Measurements from ENCODE around the gene CCDC88A.
"Not testable (repeated sequence)": the region's sequence is repeated elsewhere in the genome, so short reads cannot be mapped to it uniquely, and the experiment has no call there.

The CCDC88A gene

DNA sequence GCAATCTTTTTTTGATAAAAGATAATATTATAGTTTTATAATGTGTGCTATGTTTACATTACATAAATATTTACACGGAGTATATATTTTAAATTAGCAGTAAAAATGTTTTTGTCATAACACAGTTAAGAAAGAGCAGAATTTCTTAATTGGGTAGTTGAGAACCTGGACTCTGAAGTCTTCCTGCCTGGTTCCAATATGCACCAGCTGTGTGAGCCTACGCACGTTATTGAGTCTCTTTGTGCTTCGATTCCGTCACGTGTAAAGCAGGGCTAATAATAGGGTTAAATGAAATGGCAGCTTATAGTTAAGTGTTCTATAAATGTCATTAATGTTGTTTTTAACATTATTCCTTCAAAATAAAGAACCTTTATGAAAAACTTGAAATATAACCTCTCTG is 1.2 kb upstream of the CCDC88A start:
- no peak for DNase-seq

DNA sequence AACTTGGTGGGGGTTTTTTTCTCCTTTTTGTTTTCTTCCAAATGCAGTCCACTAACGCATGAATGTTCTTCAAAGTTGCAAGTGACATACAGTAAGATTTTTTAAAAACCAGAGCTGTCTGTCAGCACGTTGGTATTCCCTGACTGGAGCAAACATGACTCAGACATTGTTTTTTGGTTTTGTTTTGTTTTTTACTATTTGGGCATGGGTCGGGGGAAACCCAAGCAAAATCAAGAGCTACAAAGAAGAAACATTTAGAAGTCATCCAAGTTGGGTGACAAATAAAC is 726 bp upstream of the CCDC88A start:
- DNase-seq, result no peak

DNA sequence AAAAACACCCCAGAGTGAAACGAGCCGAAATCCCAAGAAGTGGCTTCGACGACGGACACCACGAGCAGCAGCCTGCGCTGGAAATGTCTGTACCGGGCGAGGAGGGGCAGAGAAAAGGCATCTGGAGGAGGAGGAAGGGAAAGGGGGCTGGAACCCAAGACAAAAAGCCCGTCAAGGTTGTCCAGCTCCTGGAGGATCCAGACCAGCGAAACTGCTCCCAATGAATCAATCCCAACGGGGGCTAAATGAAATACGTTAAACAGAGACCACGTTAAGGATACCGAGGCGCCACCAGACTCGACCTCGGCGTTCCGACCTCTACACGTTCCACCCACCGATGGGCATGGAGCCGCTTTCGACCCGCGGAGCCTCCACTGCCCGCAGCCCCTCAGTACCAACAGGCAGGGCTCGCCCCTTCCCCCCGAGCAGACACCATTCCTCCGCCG is 400 bp downstream of the CCDC88A start:
- peak; percentile 67 for DNase-seq

DNA sequence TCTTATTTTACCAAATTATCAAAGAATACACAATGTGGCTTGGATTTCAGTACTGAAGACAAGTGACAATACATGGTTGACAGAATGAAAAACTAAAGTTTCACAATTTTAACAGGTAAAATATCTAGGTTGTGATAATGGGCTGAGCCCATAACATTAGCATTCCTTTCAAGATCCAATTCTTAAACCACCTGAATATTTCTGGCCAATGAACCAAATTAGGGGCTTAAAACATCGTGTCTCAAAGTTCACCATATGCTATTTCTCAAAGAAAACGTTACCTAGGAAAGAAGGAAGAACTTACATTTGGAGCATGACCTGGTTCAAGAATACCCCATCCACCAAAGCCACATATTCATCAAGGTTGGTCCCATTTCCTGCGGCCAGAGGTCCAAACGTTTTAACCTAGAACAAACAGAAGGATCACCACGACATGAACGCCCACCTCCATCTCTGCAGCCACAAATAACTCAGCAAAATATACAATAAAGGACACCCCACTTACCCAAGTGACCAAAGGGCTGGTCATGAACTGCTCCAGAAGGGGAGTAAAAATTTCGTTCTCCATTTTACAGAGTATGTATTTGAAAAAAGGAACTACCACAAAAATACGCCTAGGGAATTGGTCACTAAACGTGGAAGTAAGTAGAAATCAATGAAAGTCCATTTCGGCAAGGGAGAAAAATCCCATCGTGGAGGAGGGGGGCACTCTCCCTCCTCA is 984 bp downstream of the CCDC88A start:
- DNase-seq, result peak; percentile 17

DNA sequence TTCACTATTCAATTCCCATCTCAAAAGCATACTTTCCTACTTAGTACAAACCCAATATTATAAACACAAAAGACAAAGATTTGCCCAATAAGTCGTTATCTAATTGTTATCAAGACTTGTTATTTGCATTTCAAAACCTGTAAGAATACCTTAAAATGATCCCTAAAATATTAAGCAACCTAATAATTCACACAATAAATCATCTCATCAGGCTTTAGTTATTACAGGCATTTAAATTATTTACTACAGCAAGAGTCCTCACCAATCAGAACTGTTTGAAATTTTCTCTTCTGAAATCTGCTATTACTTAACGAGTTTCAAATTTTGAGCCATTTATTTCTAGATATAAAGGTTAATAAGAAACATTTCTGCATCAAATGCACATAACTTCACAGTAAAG is 1.6 kb downstream of the CCDC88A start:
- DNase-seq, result no peak

DNA sequence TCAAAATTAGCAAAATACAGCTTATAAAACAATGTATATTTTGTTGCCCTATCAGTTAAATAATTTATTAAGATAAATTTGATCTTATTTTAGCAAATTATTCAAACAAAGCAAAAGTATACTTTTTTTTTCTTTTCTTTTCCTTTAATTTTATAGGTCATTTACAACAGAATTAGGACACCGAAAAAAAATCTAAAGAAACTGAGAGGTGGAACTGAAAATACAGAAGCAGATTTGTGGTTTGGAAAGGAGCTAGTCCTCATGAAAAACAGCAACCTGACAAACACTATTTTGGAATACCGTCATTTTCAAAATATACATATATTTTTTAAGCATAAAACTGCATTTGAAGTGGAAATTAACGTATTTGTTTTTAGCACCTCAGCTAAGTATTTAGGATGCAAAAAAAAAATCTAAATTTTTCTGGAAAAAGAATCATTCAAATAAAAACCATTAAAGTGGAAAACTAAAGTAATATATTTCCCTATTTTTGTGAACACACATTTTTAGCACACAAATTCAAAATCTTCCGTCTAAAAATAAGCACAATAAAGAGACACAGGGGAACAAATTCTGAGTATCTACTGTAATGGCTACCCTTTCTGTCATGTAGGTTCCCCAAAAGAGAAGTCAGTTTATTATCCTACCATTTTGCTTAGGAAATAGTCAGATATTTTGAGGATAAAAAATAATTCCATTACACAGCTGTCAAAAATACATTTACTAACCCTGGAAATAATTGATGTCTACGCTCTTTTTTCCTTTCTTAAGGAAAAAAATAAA is 2.7 kb downstream of the CCDC88A start:
- no peak for DNase-seq

DNA sequence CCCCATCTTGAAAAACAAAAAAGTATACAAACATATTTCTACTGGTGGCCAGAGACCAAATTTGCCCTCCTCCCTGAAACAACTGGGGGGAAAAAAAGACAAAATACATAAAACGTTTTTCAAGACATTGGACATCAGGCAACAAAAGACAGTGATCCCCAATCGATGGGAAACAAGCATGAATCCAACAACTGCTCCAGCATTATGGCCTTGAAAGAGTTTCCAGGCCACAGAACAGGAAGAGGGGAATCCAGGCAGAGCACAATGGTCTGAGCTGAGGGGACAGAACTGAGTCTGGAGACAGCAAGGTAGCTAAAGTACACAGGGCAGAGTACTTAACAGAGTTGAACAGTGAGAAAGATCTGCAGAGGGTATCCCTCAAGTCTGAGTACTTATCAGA is 4.4 kb downstream of the CCDC88A start:
- no peak for DNase-seq

DNA sequence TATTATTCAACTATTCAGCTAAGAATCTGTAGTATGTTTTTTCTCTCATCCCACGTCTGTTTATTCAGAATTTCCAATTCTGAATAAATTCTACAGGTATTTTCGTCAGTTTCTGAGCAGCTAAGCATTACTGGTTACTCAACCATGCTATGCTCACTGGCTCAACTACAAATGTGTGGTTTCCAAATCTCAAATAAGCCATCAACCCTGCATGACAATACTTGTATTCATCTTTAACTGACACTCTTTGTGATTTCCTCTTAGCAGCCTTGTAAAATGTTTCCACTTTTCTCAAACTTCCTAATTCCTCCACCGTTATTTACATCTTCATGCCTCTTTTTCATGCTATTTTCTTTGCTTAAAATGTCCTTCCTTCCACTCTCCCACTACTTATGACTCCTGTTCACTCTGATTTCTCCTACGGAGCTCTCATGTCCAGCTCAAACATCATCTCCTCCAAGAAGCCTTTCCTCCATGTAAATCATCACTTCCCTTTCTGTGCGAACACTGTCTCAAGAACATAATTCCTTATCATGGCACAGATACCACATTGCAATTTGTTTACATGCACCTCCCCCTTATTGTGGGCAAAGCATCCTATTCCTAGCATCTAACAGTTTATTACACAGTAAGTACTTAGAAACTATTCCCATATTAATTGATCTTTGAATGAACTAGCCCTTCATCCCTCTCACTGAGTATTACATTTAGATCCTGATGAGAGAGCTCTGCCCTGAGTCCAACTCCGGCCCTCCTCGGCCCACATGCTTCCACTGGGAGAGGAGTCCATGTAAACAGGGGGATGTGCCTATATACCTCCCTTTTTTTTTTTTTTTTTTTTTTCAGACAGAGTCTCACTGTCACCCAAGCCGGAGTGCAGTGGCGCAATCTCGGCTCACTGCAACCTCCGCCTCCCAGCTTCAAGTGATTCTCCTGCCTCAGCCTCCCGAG is 10.5 kb downstream of the CCDC88A start:
- DNase-seq, result no peak

DNA sequence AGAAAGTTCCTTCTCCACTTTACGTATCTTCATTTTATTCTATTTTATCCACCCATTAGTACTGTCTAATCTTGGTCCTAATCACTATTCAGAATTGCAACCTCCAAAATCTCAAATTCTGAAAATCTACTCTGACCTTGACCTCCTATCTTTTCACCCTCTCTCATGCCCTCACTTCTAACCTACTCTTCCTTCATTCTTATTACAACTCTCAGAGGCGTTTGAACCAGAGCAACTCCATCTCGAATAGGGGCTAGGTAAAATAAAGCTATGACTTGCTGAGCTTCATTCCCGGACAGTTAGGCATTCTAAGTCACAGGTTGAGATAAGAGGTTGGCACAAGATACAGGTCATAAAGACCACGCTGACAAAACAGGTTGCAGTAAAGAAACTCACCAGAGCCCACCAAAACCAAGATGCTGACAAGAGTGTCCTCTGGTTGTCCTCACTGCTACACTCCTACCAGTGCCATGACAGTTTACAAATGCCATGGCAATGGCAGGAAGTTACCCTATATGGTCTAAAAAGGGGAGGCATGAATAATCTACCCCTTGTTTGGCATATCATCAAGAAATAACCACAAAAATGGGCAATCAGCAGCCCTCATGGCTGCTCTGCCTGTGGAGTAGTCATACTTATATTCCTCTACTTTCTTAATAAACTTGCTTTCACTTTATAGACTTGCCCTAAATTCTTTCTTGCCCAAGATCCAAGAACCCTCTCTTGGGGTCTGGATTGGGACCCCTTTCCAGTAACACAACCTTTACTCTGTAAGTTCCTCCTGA is 11.4 kb downstream of the CCDC88A start:
- DNase-seq, result no peak

DNA sequence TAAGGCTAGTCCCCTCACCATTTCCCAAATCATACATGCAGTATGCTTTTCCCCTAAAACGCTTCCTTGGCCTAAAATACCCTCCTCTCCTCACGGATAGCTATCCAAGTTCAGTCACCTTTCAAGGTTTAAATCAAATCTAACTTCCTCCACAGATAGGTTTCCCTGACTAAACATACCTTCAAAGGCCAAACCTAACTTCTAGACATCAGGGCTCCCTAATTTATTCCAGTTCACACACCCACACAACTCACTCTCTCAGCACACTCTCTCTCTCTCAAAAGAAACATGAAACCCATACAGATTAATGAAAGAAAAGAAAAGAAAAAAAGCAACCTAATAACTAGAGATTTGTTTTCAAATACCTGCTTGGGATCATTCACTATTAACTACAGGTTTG is 14.5 kb downstream of the CCDC88A start:
- no peak for DNase-seq

DNA sequence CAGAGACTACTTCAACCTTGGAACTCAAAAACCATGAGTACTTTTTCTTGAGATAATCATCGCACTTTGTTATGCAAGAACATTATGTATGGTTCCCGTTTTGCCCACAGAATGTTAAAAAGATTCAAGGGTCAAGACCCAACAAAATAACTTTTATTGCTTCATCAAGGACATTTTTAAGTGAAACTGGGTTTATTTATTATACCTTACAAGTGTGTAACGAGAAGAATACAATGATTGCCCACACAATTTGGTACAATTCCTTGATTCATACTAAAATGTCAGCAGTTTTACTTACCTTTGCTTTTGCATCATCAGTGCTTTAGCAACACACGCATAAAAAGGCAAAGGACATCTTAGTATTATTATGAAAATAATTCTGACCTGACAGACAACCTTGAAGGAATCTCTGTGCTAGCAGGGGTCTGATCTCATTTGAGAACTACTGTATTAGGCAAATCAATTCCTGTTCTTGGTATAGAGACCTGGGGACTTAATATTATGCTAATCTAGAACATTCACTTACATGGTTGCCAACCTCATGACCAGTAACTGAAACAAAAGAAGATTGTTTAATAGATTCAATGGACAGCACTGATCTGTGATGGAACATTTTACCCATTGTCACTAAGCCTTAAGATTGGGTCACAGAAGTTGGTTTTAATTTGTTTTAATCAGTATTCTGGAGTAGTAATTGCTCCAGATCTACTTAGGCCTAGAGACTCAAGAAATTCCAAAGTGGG is 16.2 kb downstream of the CCDC88A start:
- no peak for DNase-seq

DNA sequence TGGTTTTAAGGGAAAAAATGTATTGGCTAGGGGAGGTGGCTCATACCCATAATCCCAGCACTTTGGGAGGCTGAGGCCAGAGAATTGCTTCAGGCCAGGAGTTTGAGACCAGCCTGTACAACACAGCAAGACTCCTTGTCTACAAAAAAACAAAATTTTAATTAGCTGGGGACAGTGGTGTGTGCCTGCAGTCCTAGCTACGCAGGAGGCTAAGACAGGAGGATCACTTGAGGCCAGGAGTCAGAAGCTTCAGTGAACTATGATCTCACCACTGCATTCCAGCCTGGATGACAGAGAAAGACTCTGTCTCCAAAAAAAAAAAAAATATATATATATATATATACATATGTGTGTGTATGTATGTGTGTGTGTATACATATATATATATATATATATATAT is 18.5 kb downstream of the CCDC88A start:
- DNase-seq, result no peak

DNA sequence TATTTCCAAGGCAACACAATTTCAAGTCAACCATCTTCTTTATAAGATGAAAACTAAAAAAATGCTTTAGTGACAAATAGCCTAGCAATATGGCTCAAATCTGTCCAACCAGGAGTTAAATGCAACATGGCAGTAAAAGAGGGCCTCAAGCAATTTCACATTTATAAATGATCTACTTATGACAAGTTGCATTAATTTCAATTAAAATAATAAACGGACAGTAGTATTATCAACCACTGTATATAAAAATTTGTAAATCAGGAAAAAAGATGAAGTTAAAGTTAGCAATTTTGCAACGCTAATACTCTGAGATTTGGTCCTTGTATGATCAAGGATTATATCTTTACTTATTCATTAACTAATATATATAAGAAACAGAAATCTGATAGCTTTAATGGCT is 19.3 kb downstream of the CCDC88A start:
- DNase-seq, result no peak

DNA sequence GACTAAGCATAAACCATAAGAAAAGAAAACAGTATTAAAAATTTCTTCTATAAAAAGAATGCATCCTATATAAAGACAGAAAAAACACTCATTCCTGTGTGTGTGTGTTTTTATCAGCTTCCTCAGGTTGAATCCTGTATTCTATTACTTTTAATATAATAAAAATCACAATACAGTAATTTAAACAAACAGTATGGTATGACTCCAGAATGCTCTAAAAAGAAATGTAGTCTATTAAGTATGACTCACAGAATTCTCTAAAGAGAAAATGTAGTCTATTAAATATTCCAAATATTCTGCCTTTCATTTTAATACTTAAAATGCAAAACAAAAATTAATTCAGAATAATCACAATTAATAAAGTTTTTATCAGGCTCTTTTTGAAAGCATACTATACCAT is 19.8 kb downstream of the CCDC88A start:
- no peak for DNase-seq

DNA sequence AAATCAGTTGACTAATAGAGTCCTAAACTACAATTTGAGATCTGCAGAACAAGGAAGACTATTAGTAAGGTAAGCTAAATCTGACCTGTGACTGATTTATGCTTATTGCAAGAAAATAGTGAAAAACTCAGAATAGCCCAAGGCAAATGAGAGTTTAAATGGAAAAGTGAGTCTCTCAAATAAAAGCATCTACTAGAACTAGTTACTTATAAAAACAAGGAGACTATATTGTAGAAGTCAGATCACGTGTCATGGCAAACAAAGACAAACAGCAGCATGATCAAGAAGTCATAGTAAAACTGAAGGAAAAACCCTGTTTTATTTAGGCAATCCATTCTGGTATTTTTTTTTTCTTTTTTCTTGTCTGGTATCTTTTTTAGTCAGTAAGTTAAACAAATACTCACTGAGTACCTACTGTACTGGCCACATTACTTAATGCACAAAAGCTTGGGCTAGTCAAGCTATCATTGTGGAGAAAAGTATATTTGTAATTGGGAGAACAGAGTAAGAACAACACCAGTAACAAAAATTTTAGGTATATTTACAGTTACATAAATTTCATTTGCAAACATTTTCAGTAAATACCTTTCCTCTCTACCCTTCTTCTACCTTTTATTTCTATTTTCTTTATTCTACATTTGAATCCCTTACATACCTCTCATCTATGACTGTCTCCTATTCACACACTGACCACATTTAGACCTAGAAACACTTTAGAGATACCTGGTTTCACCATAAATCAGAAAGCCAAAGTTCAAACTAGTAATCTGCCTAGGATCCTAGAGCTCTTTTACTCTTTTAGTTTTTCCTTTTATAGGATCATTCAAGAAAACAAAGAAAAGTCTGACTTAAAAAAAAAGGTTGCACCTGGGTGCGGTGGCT is 23.7 kb downstream of the CCDC88A start:
- DNase-seq, result no peak

DNA sequence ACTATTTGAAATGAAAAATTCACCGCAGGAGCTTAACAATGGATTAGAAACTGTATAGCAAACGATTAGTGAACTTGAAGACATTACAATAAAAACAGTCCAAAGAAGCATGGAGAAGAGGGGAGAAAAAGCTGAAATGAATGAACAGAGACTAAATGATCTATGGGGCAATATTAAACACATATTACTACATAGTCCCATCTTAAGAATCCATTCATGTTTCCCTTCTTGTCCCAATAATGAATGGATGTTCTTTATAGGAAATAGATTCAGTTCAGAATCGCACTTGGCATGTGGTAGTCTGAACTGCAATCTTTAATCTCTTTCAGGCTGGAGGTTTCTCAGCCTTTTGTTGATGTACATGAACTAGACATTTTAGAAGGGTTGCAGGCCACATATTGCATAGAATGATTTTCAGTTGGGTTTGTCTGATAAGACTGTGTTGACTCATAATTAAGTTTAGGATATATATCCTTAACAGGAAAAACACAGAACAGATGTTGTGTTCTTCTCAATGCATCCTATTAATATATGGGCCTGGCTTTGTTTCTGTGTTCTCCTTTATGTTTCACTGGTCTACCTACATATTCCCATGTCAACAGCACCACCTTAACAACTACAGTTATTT is 27.9 kb downstream of the CCDC88A start:
- DNase-seq, result no peak

DNA sequence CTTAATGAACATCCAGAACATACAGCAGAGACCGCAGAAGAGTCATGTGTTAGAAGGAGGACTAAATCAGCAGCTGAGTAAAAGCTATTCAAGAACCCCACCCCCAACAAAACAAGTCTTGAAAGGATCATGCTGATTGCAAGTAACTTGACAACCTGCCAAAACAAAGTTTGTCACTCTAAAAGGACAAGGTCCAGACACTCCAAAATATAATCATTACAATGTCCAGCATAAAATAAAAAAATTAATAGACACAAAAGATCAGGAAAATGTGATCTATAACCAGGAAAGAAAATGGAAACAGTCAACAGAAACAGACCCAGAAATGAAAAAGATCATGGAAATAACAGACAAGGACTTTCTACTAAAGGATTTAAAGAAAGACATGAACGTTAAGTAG is 28.5 kb downstream of the CCDC88A start:
- DNase-seq, result no peak

DNA sequence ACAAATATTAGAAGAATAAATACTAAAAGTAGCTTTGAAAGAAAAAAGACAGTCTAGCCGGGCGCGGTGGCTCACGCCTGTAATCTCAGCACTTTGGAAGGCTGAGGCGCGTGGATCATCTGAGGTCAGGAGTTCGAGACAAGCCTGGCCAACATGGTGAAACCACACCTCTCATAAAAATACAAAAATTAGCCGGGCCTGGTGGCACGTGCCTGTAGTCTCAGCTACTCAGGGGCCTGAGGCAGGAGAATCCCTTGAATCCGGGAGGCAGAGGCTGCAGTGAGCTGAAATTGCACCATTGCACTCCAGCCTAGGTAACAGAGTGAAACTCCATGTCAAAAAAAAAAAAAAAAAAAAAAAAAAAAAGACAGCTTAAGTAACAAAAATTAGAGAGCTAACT is 34.1 kb downstream of the CCDC88A start:
- not testable (repeated sequence) for DNase-seq

DNA sequence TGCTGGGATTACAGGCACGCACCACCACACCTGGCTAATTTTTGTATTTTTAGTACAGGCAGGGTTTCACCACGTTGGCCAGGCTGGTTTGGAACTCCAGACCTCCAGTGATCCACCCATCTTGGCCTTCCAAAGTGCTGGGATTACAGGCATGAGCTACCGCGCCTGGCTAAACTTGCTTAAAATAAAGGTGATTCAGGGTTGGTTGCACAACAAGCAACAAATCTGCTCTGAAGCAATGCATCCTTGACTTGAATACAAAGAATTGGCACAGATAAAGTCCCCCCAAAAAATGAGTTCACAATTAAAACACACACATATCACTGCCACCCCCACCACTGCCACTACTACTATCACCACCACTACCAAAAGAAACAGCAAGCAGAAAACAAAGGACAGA is 34.9 kb downstream of the CCDC88A start:
- no peak for DNase-seq

DNA sequence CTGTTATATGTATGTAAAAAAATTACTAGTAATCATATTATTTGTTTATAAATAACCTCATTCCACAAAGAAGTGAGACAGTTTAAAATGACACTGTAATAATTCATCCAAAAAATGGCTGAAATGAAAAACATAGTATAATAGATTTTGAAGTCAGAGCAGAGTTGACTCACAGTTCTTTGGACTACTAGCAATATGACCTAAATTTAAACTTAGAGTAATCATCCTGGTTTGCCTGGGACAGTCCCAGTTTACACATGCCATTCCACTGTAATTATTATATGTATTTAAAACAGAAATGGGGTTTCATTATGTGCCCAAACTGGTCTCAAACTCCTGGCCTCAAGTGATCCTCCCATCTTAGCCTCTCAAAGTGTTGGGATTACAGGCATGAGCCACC is 48.3 kb downstream of the CCDC88A start:
- no peak for DNase-seq

DNA sequence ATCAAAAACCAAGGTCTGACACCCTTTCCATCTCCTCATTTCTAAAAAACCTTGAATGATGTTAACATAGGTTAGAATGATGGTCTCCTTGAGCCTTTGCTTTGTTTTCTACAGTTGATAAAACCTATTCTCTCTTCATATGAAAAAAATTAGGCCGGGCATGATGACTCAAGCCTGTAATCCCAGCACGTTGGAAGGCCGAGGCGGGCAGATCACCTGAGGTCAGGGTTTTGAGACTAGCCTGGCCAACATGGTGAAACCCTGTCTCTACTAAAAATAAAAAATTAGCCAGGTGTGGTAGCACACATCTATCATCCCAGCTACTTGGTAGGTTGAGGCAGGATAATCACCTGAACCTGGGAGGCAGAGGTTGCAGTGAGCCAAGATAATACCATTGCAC is 49.4 kb downstream of the CCDC88A start:
- no peak for DNase-seq

Data from NCI-H146 (cell line).